Panc1 (cell line): Measurements from ENCODE around the gene PRUNE2.

Experiments
- CTCF ChIP-seq: fragments of 450-650 bp; IDR thresholded peaks from 2 replicates; pipeline ENCODE4 v1.5.1; 2017; ENCODE audit warnings: mild to moderate bottlenecking
- POLR2AphosphoS5 ChIP-seq: IDR thresholded peaks from 2 replicates; pipeline ENCODE4 v1.6.1; 2012; ENCODE audit warnings: mild to moderate bottlenecking, low read depth, low read length, moderate library complexity
- REST ChIP-seq, 2 experiments: IDR thresholded peaks; 2 replicates each; pipeline ENCODE4 v1.6.1; 2011 to 2012; ENCODE audit warnings: low read depth in 2 of 2, control low read depth in 1 of 2, low read length in 1 of 2, mild to moderate bottlenecking in 1 of 2, moderate library complexity in 1 of 2; ENCODE audit not compliant: insufficient read depth in 1 of 2

GRCh38 chr9:76703270-76703669 lies 202.6 kb downstream of the PRUNE2 start:
- no peak for TF ChIP-seq REST (IDR thresholded peaks at IDR 0.05; ENCODE audit: insufficient read depth in 1 of 2, low read depth in 2 of 2, low read length in 1 of 2)
- no peak for TF ChIP-seq CTCF
- TF ChIP-seq POLR2AphosphoS5, result no peak
